ENCODE measurements around the gene SLC26A5.
"Not testable (repeated sequence)": the region's sequence is repeated elsewhere in the genome, so short reads cannot be mapped to it uniquely, and the experiment has no call there.

Gene SLC26A5, protein sequence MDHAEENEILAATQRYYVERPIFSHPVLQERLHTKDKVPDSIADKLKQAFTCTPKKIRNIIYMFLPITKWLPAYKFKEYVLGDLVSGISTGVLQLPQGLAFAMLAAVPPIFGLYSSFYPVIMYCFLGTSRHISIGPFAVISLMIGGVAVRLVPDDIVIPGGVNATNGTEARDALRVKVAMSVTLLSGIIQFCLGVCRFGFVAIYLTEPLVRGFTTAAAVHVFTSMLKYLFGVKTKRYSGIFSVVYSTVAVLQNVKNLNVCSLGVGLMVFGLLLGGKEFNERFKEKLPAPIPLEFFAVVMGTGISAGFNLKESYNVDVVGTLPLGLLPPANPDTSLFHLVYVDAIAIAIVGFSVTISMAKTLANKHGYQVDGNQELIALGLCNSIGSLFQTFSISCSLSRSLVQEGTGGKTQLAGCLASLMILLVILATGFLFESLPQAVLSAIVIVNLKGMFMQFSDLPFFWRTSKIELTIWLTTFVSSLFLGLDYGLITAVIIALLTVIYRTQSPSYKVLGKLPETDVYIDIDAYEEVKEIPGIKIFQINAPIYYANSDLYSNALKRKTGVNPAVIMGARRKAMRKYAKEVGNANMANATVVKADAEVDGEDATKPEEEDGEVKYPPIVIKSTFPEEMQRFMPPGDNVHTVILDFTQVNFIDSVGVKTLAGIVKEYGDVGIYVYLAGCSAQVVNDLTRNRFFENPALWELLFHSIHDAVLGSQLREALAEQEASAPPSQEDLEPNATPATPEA

GRCh38 chr7:103446049-103446520 is at the start of gene SLC26A5:
Gene SLC26A5 (minus strand): TSS chr7:103446207. CDS start chr7:103421514, 24,693 bp downstream.
- Histone ChIP-seq H3F3A (ENCODE audit: insufficient read depth) (no peaks in the 10 kb centered on the region), H3K27me3 (ENCODE audit: low read length) (no peaks in the 10 kb centered on the region), H3K4me3 (ENCODE audit: insufficient read depth, low read length, poor library complexity, severe bottlenecking) (no peak within 1 kb of the TSS), H2AFZ (ENCODE audit: low read depth, low read length, severe bottlenecking) (no peak within 1 kb of the TSS), H3K79me2 (ENCODE audit: insufficient read depth, low read length) (no peaks in the 10 kb centered on the region), H4K20me1 (ENCODE audit: low read depth, low read length) (no peaks in the 10 kb centered on the region), H3K9ac (ENCODE audit: low read length) (no peak within 1 kb of the TSS), H3K36me3 (ENCODE audit: low read length) (no peaks in the 10 kb centered on the region), H3K9me3 (ENCODE audit: insufficient read depth, low read length) (no peaks in the 10 kb centered on the region), H3K27ac (ENCODE audit: low read depth, low read length) (no peak within 1 kb of the TSS), H3K4me2 (ENCODE audit: low read depth, low read length, poor library complexity, severe bottlenecking) (no peak within 1 kb of the TSS), H3K9me2 (replicated peaks; ENCODE audit: insufficient read depth, low read length) (no peaks in the 10 kb centered on the region)
- TF ChIP-seq, protein P1, sequence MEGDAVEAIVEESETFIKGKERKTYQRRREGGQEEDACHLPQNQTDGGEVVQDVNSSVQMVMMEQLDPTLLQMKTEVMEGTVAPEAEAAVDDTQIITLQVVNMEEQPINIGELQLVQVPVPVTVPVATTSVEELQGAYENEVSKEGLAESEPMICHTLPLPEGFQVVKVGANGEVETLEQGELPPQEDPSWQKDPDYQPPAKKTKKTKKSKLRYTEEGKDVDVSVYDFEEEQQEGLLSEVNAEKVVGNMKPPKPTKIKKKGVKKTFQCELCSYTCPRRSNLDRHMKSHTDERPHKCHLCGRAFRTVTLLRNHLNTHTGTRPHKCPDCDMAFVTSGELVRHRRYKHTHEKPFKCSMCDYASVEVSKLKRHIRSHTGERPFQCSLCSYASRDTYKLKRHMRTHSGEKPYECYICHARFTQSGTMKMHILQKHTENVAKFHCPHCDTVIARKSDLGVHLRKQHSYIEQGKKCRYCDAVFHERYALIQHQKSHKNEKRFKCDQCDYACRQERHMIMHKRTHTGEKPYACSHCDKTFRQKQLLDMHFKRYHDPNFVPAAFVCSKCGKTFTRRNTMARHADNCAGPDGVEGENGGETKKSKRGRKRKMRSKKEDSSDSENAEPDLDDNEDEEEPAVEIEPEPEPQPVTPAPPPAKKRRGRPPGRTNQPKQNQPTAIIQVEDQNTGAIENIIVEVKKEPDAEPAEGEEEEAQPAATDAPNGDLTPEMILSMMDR (IDR thresholded peaks at IDR 0.05; ENCODE audit: insufficient read depth, low read length, poor library complexity, severe bottlenecking) = no peak

DNA sequence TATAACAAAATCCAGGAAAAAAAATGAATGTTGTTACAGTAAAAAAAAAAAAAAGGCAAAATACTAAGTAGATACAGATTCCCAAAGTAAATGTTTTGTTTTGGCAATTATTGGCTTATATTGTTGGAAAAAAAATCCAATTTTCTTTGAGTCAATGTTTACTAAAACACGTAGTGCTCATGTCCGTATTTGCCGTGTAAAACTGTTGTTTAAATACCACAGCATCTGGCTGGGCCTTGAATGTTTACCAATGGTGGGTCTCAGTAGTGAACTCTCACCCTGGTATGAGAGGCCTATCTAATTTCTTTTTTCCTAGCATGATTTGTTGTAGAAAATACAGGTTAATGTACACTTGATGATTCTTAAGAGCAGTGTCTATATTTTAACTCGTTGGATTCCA is 41.4 kb upstream of the SLC26A5 start:
- Histone ChIP-seq H3K79me2 (ENCODE audit: insufficient read depth, low read length) (no peaks in the 10 kb centered on the region), H3K9me3 (ENCODE audit: insufficient read depth, low read length) (no peaks in the 10 kb centered on the region), H3F3A (ENCODE audit: insufficient read depth) (no peaks in the 10 kb centered on the region), H4K20me1 (ENCODE audit: low read depth, low read length) (no peaks in the 10 kb centered on the region), H3K4me3 (ENCODE audit: insufficient read depth, low read length, poor library complexity, severe bottlenecking) (no peak overlapping the region), H3K27ac (ENCODE audit: low read depth, low read length) (no peak overlapping the region), H3K27me3 (ENCODE audit: low read length) (no peaks in the 10 kb centered on the region), H3K9me2 (replicated peaks; ENCODE audit: insufficient read depth, low read length) (no peaks in the 10 kb centered on the region), H3K4me2 (ENCODE audit: low read depth, low read length, poor library complexity, severe bottlenecking) (no peak overlapping the region), H2AFZ (ENCODE audit: low read depth, low read length, severe bottlenecking) (no peak overlapping the region), H3K36me3 (ENCODE audit: low read length) (no peaks in the 10 kb centered on the region), H3K9ac (ENCODE audit: low read length) (no peak overlapping the region)
- TF ChIP-seq EZH2phosphoT487 (conservative IDR thresholded peaks at IDR 0.05; ENCODE audit: low read length) = no peak
- TF ChIP-seq, protein P1 (IDR thresholded peaks at IDR 0.05; ENCODE audit: insufficient read depth, low read length, poor library complexity, severe bottlenecking) = no peak

DNA sequence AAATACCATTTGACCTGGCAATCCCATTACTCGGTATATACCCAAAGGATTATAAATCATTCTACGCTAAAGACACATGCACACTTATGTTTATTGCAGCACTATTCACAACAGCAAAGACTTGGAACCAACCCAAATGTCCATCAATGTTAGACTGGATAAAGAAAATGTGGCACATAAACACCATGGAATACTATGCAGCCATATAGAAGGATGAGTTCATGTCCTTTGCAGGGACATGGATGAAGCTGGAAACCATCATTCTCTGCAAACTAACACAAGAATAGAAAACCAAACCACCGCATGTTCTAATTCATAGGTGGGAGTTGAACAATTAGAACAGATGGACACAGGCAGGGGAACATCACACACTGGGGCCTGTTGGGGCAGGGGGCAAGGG is 40.9 kb upstream of the SLC26A5 start:
- not testable (repeated sequence) for H3K9me2 ChIP-seq (replicated peaks; ENCODE audit: insufficient read depth, low read length); H3K4me2 ChIP-seq (ENCODE audit: low read depth, low read length, poor library complexity, severe bottlenecking); H3F3A ChIP-seq (ENCODE audit: insufficient read depth); H3K36me3 ChIP-seq (ENCODE audit: low read length); H2AFZ ChIP-seq (ENCODE audit: low read depth, low read length, severe bottlenecking); H3K79me2 ChIP-seq (ENCODE audit: insufficient read depth, low read length); H3K9ac ChIP-seq (ENCODE audit: low read length); H3K27ac ChIP-seq (ENCODE audit: low read depth, low read length); H3K9me3 ChIP-seq (ENCODE audit: insufficient read depth, low read length); H4K20me1 ChIP-seq (ENCODE audit: low read depth, low read length); H3K27me3 ChIP-seq (ENCODE audit: low read length); H3K4me3 ChIP-seq (ENCODE audit: insufficient read depth, low read length, poor library complexity, severe bottlenecking)

DNA sequence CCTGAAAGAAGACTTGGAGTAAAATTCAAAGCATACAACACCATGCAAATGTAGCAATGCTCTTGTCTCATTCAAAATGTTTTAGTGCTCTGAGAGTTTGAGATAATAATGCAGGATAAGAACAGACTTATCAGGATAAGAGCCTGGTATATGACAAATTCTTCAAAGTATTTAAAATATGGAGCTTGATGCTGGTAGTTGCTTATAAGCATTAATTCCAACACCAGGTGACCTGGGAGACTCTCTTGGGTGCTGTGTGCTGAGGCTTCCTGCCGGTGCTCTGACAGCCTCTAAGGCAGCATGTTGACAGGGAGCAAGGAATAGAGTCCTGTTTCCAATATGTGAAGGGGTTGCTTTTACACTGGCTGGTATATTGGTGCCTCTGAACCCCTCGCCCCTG is 34.8 kb upstream of the SLC26A5 start:
- TF ChIP-seq, protein P1 (IDR thresholded peaks at IDR 0.05; ENCODE audit: insufficient read depth, low read length, poor library complexity, severe bottlenecking) = no peak
- no peak for TF ChIP-seq EZH2phosphoT487 (conservative IDR thresholded peaks at IDR 0.05; ENCODE audit: low read length)
- Histone ChIP-seq H2AFZ (ENCODE audit: low read depth, low read length, severe bottlenecking) (no peak overlapping the region), H3K79me2 (ENCODE audit: insufficient read depth, low read length) (no peaks in the 10 kb centered on the region), H3K27ac (ENCODE audit: low read depth, low read length) (no peak overlapping the region), H3K4me3 (ENCODE audit: insufficient read depth, low read length, poor library complexity, severe bottlenecking) (no peak overlapping the region), H3F3A (ENCODE audit: insufficient read depth) (no peaks in the 10 kb centered on the region), H3K36me3 (ENCODE audit: low read length) (no peaks in the 10 kb centered on the region), H3K9me2 (replicated peaks; ENCODE audit: insufficient read depth, low read length) (no peaks in the 10 kb centered on the region), H4K20me1 (ENCODE audit: low read depth, low read length) (no peaks in the 10 kb centered on the region), H3K9me3 (ENCODE audit: insufficient read depth, low read length) (no peaks in the 10 kb centered on the region), H3K4me2 (ENCODE audit: low read depth, low read length, poor library complexity, severe bottlenecking) (no peak overlapping the region), H3K27me3 (ENCODE audit: low read length) (0 out of 2 replicates have a peak, but pooled peaks cover 3% of the 10 kb centered on the region), H3K9ac (ENCODE audit: low read length) (no peak overlapping the region)
